ENCODE measurements around the gene CCDC175.

DNA sequence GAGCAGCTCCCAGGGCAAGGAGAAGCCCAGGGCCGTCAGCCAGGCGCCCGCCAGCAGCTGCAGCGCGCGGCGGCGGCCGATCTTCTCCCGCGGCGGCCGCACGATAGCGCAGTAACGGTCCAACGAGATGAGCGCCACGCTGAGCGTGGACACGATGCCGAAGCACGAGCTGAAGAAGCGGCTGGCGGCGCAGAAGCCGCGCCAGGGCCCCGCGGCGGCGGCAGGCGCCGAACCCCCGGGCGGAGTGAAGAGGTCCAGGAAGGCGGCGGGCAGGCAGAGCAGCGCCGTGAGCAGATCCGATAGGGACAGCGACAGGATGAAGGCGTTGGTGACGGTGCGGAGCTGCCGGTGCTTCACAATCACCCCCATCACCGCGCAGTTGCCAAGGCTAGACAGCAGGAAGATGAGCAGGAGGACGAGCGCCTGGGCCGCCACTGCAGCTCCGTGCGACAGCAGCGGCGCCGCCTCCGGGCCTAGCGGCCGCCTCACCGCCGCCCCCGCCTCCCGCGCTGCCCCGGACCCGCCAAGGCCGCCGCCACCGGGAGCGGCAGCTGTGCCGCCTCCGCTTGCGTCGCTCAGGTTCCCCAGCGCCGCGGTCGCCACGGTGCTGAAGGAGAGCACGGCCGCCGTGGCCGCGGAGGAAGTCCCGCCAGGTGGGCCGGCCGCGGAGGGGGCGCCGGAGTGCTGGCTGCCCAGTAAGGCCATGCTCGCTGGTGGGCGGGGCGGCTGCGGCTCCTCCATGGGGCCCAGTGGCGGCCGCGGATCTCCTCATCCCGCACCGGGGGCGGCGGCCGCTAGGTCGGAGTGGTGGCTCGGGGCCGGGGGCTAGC, 111.9 kb downstream of the CCDC175 start:
- TF ChIP-seq, protein P1, sequence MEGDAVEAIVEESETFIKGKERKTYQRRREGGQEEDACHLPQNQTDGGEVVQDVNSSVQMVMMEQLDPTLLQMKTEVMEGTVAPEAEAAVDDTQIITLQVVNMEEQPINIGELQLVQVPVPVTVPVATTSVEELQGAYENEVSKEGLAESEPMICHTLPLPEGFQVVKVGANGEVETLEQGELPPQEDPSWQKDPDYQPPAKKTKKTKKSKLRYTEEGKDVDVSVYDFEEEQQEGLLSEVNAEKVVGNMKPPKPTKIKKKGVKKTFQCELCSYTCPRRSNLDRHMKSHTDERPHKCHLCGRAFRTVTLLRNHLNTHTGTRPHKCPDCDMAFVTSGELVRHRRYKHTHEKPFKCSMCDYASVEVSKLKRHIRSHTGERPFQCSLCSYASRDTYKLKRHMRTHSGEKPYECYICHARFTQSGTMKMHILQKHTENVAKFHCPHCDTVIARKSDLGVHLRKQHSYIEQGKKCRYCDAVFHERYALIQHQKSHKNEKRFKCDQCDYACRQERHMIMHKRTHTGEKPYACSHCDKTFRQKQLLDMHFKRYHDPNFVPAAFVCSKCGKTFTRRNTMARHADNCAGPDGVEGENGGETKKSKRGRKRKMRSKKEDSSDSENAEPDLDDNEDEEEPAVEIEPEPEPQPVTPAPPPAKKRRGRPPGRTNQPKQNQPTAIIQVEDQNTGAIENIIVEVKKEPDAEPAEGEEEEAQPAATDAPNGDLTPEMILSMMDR (IDR thresholded peaks at IDR 0.05; ENCODE audit: poor library complexity): no peak
- no peak for TF ChIP-seq EZH2 (IDR thresholded peaks at IDR 0.05; ENCODE audit: borderline replicate concordance)

Data from hepatocyte (in vitro differentiated cells).